Breast epithelium (tissue), 4 donors: ENCODE results near the gene SEC11A. TPM values are rescaled to one million over a fixed set of nuclear protein-coding genes. Genes with fewer than 3 reads are reported as not detected.

Experiments used
- DNase-seq, 2 donors: peaks; one replicate each; pipeline ENCODE4 v3.0.0-alpha.2; 2019; ENCODE audit warnings: low spot score in 2 of 2
- H3K27ac ChIP-seq, 2 donors: fragments of 200-600 bp; sonication (generic) in 1 of 2; one replicate each; pipeline ENCODE4 v1.5.1; 2016 to 2019; ENCODE audit warnings: mild to moderate bottlenecking in 1 of 2
- H3K27me3 ChIP-seq, 2 donors: fragments of 200-600 bp; sonication (generic) in 1 of 2; one replicate each; pipeline versions ENCODE4 v1.5.1 to v1.6.0; 2017 to 2019; ENCODE audit warnings: control low read depth in 1 of 2, mild to moderate bottlenecking in 1 of 2
- H3K36me3 ChIP-seq: fragments of 200-600 bp; one replicate; pipeline ENCODE4 v1.5.1; 2019
- H3K4me1 ChIP-seq, 2 donors: fragments of 200-600 bp; sonication (generic); one replicate each; pipeline ENCODE4 v1.5.1; 2016 to 2019; ENCODE audit warnings: control low read depth in 1 of 2
- H3K4me3 ChIP-seq, 3 donors: fragments of 200-600 bp; sonication (generic); 1 replicate in 2 of 3; 2 replicates in 1 of 3; pipeline ENCODE4 v1.5.1; 2016 to 2019; ENCODE audit warnings: mild to moderate bottlenecking in 3 of 3, moderate library complexity in 2 of 3
- H3K9me3 ChIP-seq, 2 donors: fragments of 200-600 bp; sonication (generic) in 1 of 2; one replicate each; pipeline ENCODE4 v1.5.1; 2016 to 2019; ENCODE audit warnings: control low read depth in 1 of 2
- POLR2A ChIP-seq: fragments of 450-650 bp; IDR thresholded peaks from one replicate; pipeline ENCODE4 v1.6.1; 2016; ENCODE audit warnings: antibody characterized with exemption, mild to moderate bottlenecking, moderate library complexity
- POLR2AphosphoS5 ChIP-seq, 3 donors: sonication (generic); formaldehyde crosslinking; IDR thresholded peaks; one replicate each; pipeline ENCODE4 v1.6.1; 2017; ENCODE audit warnings: antibody characterized with exemption in 3 of 3
- intact Hi-C: fragments of 100-400 bp; cut with DNase I; formaldehyde crosslinking; loops from one replicate; pipeline ENCODE4 v1.15.1; 2023; ENCODE audit warnings: low total_unique reads
- total RNA-seq, 3 donors: library from RNA; depleted of rRNA; stranded (reverse); fragments of >200 nt; gene quantifications; one replicate each; pipeline ENCODE4 v1.1.0, GENCODE V29; 2016
- TF ChIP-seq, protein P1 (sequence below), 3 donors: fragments of 450-650 bp; IDR thresholded peaks; one replicate each; pipeline ENCODE4 v1.5.1; 2016 to 2017; ENCODE audit warnings: antibody characterized with exemption in 3 of 3, mild to moderate bottlenecking in 3 of 3, moderate library complexity in 3 of 3

SEC11A gene
- total RNA-seq, 3 donors from 2014 or later, result 121 to 188 (median 122) TPM

DNA sequence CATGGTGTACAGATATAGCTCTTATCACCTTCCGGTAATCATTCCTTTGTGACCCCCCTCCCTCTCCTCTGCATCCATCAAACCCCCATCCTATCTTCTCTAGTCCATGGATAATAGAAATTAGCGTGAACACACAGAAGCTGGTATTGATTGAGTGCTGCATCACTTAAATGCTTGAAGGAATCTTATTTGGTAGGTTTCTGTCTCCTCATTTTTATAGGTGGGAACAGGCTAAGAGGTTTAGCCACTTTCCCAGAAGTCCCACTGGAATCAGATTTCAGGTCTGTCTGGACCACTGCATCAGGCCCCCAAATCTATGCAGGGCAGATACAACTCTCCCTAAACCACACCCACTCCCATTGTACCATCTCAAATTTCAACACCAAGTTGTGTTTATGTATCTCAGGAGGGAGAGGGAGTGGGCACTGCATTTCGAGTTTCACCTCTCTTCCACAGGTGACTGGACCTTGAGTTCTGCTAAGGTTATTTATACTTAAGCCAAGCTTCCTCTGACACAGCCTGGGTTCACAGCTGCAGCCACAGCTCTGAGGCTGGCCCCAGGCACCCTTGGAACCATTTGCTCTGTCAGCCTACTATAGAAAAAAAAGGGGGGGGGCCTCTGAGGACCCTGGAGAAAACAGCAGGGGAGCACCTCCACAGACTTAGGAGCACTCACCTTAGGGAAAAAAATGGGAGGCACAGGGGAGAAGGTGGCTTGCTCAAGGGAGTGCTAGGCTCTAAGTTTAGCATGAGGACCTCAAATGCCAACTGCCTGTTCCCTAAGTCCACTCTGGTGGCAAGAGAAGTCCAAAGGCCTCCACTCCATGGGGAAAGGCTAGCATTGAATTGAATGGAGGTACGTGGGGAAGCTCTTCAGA lies 55.8 kb downstream of the SEC11A start:
- H3K4me1 ChIP-seq, result peaks cover 0 to 2% of the 10 kb centered on the region in 2 donors
- TF ChIP-seq, protein P1, sequence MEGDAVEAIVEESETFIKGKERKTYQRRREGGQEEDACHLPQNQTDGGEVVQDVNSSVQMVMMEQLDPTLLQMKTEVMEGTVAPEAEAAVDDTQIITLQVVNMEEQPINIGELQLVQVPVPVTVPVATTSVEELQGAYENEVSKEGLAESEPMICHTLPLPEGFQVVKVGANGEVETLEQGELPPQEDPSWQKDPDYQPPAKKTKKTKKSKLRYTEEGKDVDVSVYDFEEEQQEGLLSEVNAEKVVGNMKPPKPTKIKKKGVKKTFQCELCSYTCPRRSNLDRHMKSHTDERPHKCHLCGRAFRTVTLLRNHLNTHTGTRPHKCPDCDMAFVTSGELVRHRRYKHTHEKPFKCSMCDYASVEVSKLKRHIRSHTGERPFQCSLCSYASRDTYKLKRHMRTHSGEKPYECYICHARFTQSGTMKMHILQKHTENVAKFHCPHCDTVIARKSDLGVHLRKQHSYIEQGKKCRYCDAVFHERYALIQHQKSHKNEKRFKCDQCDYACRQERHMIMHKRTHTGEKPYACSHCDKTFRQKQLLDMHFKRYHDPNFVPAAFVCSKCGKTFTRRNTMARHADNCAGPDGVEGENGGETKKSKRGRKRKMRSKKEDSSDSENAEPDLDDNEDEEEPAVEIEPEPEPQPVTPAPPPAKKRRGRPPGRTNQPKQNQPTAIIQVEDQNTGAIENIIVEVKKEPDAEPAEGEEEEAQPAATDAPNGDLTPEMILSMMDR (IDR thresholded peaks at IDR 0.05), result no peak
- no peak for TF ChIP-seq POLR2A
- TF ChIP-seq POLR2AphosphoS5 (IDR thresholded peaks at IDR 0.05), result no peak
- no peaks in the 10 kb centered on the region for H3K27me3 ChIP-seq
- H3K27ac ChIP-seq, result no peak overlapping the region
- no peaks in the 10 kb centered on the region for H3K36me3 ChIP-seq
- no peaks in the 10 kb centered on the region for H3K9me3 ChIP-seq
- no peak for DNase-seq
- intact Hi-C loops, result no loop called here
- H3K4me3 ChIP-seq, result no peak overlapping the region

- Histone ChIP-seq H3K36me3 (no peaks in the 10 kb centered on the region), H3K4me3 (peak overlapping the region; percentile 64 to 76 (median 73)), H3K27ac (peak overlapping the region in 1 of 2 donors; percentile 87), H3K27me3 (no peaks in the 10 kb centered on the region), H3K4me1 (peaks cover 0 to 5% of the 10 kb centered on the region in 2 donors), H3K9me3 (no peaks in the 10 kb centered on the region)
- TF ChIP-seq POLR2AphosphoS5 (IDR thresholded peaks at IDR 0.05) (no peak), POLR2A (no peak)
- TF ChIP-seq, protein P1 (IDR thresholded peaks at IDR 0.05), result no peak
- intact Hi-C loops, result no loop called here
- no peak for DNase-seq
These were observed 57.0 kb downstream of the SEC11A start for GRCh38 chr15:84658788-84659411.

DNA sequence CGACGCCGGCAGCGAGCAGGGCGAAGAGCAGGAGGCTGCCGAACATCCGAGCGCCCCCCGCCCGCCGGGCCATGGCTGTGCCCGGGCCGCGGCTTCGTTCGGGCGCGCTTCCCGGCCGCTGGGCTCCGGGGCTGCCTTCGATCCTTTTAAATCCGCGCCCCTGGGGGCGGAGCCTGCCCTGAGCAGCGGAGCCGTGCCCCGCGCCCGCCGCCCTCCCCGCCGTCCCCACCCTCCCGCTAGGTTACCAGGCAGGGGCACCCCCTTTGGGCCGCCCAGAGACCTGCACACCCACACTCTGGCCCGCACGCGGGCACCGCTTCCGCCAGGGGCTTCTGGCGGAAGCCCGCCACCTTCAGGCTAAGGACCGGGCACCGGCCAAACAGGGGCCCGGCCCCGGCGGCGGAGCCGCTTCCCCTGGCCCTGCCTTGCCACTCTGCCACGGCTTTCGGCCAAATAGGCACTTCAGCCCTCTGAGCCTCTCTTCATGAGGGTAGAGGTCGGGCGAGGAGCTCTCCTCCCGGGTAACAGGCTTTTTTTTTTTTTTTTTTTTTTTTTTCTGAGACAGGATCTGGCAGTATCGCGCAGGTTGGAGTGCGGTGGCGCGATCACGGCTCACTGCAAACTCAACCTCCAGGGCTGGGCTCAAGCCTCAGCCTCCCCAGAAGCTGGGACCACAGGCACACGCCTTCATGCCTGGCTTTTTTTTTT lies 57.7 kb downstream of the SEC11A start, which contains the start of gene NMB:
Gene NMB (minus strand): TSS at position 120 of the 708 bp plus-strand sequence. CDS start 47 bp downstream, at position 73.
- intact Hi-C loops, result no loop called here

DNA sequence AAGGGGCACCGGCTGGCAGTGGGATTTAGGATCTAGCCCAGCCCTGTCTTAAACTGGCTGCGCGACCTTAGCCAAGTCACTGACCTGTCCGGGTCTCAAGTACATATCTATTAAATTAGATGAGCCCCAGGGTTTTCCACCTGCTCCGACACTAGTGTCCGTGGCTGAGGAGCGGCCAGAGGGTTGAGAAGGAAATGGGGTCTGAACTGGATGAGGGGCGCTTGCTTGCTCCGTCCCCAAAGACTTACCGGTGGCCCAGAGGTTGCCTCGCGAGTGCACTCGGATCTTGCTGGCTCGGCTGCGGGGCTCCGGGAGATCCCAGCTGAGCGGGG lies 58.2 kb downstream of the SEC11A start:
- intact Hi-C loops, result no loop called here
- Histone ChIP-seq H3K27ac (peak overlapping the region; percentile 86 to 87), H3K4me3 (peak overlapping the region; percentile 64 to 76 (median 73)), H3K4me1 (peaks cover 4 to 14% of the 10 kb centered on the region in 2 donors), H3K27me3 (no peaks in the 10 kb centered on the region), H3K9me3 (no peaks in the 10 kb centered on the region), H3K36me3 (no peaks in the 10 kb centered on the region)
- TF ChIP-seq POLR2AphosphoS5 (IDR thresholded peaks at IDR 0.05) (no peak), POLR2A (no peak)
- TF ChIP-seq, protein P1 (IDR thresholded peaks at IDR 0.05), result no peak
- no peak for DNase-seq

More for the DNA sequence above, 57.7 kb downstream of the SEC11A start, which contains the start of gene NMB:
- peak within 1 kb of the TSS; percentile 64 to 76 (median 73) for H3K4me3 ChIP-seq
- no peaks in the 10 kb centered on the region for H3K9me3 ChIP-seq
- H3K36me3 ChIP-seq, result no peaks in the 10 kb centered on the region
- DNase-seq, result peak; percentile 64 to 72
- H3K27ac ChIP-seq, result peak within 1 kb of the TSS; percentile 86 to 87
- H3K4me1 ChIP-seq, result peaks cover 1 to 9% of the 10 kb centered on the region in 2 donors
- H3K27me3 ChIP-seq, result no peaks in the 10 kb centered on the region
- TF ChIP-seq, protein P1 (IDR thresholded peaks at IDR 0.05), result peak; percentile 34 to 59 (median 42)
- no peak for TF ChIP-seq POLR2AphosphoS5 (IDR thresholded peaks at IDR 0.05)
- TF ChIP-seq POLR2A, result no peak
